HL-60/S4 (cell line): ENCODE measurements around the gene CFAP221.

Source experiments
- in situ Hi-C: fragments of 300-500 bp; cut with MboI; formaldehyde crosslinking; loops from 2 replicates; pipeline ENCODE4 v1.14.3; 2022; ENCODE audit warnings: low sequenced_read_pairs

CFAP221 gene

GRCh38 chr2:119696005-119696404, 151.8 kb downstream of the CFAP221 start:
- in situ Hi-C loops = no loop called here

GRCh38 chr2:119696494-119697030, 152.3 kb downstream of the CFAP221 start:
- in situ Hi-C loops = no loop called here

GRCh38 chr2:119697290-119698020, 153.2 kb downstream of the CFAP221 start:
- in situ Hi-C loops = no loop called here

GRCh38 chr2:119698246-119698645, 154.0 kb downstream of the CFAP221 start:
- in situ Hi-C loops = no loop called here

- in situ Hi-C loops = no loop called here
These were observed 154.9 kb downstream of the CFAP221 start for GRCh38 chr2:119699016-119699606.

GRCh38 chr2:119700866-119701265, 156.6 kb downstream of the CFAP221 start:
- in situ Hi-C loops = no loop called here

- in situ Hi-C loops = no loop called here
These were observed 157.1 kb downstream of the CFAP221 start for GRCh38 chr2:119701352-119701751.

GRCh38 chr2:119702203-119702917, 158.1 kb downstream of the CFAP221 start:
- in situ Hi-C loops = no loop called here

GRCh38 chr2:119702918-119703401, 158.7 kb downstream of the CFAP221 start:
- in situ Hi-C loops = no loop called here

GRCh38 chr2:119703526-119703925, 159.3 kb downstream of the CFAP221 start:
- in situ Hi-C loops = no loop called here

- in situ Hi-C loops = no loop called here
These were observed 160.4 kb downstream of the CFAP221 start for GRCh38 chr2:119704670-119705120.

- in situ Hi-C loops = no loop called here
These were observed 162.0 kb downstream of the CFAP221 start for GRCh38 chr2:119706221-119706620.
